HG02970 (cell line): ENCODE data around the gene KIF20B.

Experiments
- ATAC-seq: cut with Tn5 transposase; IDR thresholded peaks from one replicate; pipeline ENCODE4 v1.9.1; 2021; ENCODE audit warnings: mild to moderate bottlenecking, moderate library complexity, moderate number of reproducible peaks; ENCODE audit not compliant: unreplicated experiment, low FRiP score

The KIF20B gene

GRCh38 chr10:89701242-89702120 is at the start of gene KIF20B:
Gene KIF20B (plus strand): TSS chr10:89701590. CDS start chr10:89705295, 3,705 bp downstream.
- ATAC-seq: peak; percentile 98

GRCh38 chr10:89651916-89652573 is 49.3 kb upstream of the KIF20B start:
- no peak for ATAC-seq

- no peak for ATAC-seq
These were observed 48.5 kb upstream of the KIF20B start for GRCh38 chr10:89652806-89653370.

GRCh38 chr10:89653410-89653869 is 48.0 kb upstream of the KIF20B start:
- no peak for ATAC-seq

GRCh38 chr10:89655722-89656121 is 45.7 kb upstream of the KIF20B start:
- ATAC-seq: no peak

GRCh38 chr10:89657302-89657701 is 44.1 kb upstream of the KIF20B start:
- no peak for ATAC-seq

GRCh38 chr10:89659143-89660131 is 42.0 kb upstream of the KIF20B start:
- ATAC-seq: no peak

GRCh38 chr10:89662596-89662995 is 38.8 kb upstream of the KIF20B start:
- no peak for ATAC-seq

- ATAC-seq: no peak
These were observed 38.2 kb upstream of the KIF20B start for GRCh38 chr10:89663144-89663543.

GRCh38 chr10:89664203-89664602 is 37.2 kb upstream of the KIF20B start:
- ATAC-seq: no peak

- ATAC-seq: no peak
These were observed 36.1 kb upstream of the KIF20B start for GRCh38 chr10:89665302-89665701.

- no peak for ATAC-seq
These were observed 35.3 kb upstream of the KIF20B start for GRCh38 chr10:89666138-89666537.

- no peak for ATAC-seq
These were observed 32.9 kb upstream of the KIF20B start for GRCh38 chr10:89668386-89669071.

- no peak for ATAC-seq
These were observed 31.4 kb upstream of the KIF20B start for GRCh38 chr10:89669985-89670384.

GRCh38 chr10:89670926-89671325 is 30.5 kb upstream of the KIF20B start:
- no peak for ATAC-seq

- no peak for ATAC-seq
These were observed 24.0 kb upstream of the KIF20B start for GRCh38 chr10:89677341-89677740.

GRCh38 chr10:89679986-89680385 is 21.4 kb upstream of the KIF20B start:
- no peak for ATAC-seq

GRCh38 chr10:89683883-89684282 is 17.5 kb upstream of the KIF20B start:
- no peak for ATAC-seq

- no peak for ATAC-seq
These were observed 16.8 kb upstream of the KIF20B start for GRCh38 chr10:89684604-89685003.

GRCh38 chr10:89685936-89686335 is 15.5 kb upstream of the KIF20B start:
- ATAC-seq: no peak
